Ishikawa (cell line): ENCODE results near the gene SCAPER.

Source experiments
- EGR1 ChIP-seq: IDR thresholded peaks from 2 replicates; pipeline ENCODE4 v1.6.1; 2012
- FOXM1 ChIP-seq: IDR thresholded peaks from 2 replicates; pipeline ENCODE4 v1.6.1; 2012; ENCODE audit warnings: low read depth, borderline replicate concordance
- NFIC ChIP-seq: IDR thresholded peaks from 2 replicates; pipeline ENCODE4 v1.6.1; 2012
- TCF12 ChIP-seq: IDR thresholded peaks from 2 replicates; pipeline ENCODE4 v1.6.1; 2012; ENCODE audit warnings: low read depth
- USF1 ChIP-seq: IDR thresholded peaks from 2 replicates; pipeline ENCODE4 v1.6.1; 2012
- ZBTB7A ChIP-seq: IDR thresholded peaks from 2 replicates; pipeline ENCODE4 v1.6.1; 2012; ENCODE audit warnings: low read depth

DNA sequence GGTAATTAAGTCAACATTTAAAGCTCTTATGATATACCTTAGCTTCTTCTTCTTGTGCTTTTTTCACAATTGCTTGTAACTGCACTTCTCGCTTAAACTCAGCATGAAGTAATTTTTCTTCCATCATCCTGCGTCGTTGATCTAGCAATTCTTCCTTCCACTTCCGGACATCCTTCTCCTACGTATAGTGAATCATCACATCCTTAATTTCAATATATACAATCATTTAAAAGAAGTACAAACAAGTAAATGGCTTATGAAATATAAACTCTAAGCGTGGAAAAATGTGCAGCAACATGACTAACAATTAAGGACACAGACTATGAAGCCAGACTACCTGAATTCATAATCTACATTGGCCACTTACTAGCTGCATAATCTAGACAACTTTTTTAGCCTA is 151.4 kb downstream of the SCAPER start:
- TF ChIP-seq EGR1 (no peak), ZBTB7A (no peak), USF1 (no peak), FOXM1 (no peak), TCF12 (no peak), NFIC (no peak)
